GM18907 (cell line): ENCODE measurements around the gene SPRING1.
A peak's percentile ranks its signal among the peaks of the same experiment; 100 is the strongest.
"Not testable (repeated sequence)": the region's sequence is repeated elsewhere in the genome, so short reads cannot be mapped to it uniquely, and the experiment has no call there.

ENCODE experiments used
- ATAC-seq: cut with Tn5 transposase; IDR thresholded peaks from one replicate; pipeline ENCODE4 v1.9.1; 2021; ENCODE audit warnings: mild to moderate bottlenecking, moderate library complexity; ENCODE audit not compliant: unreplicated experiment

SPRING1 gene

GRCh38 chr12:116737774-116738657, at the start of gene SPRING1, which contains the start of gene RNFT2:
TSS of gene SPRING1 (minus strand) at chr12:116738069. CDS start at chr12:116737900, 169 bp downstream.
TSS of gene RNFT2 (plus strand) at chr12:116738315. CDS start at chr12:116740498, 2,183 bp downstream.
- ATAC-seq, result peak; percentile 97

GRCh38 chr12:116784238-116784612, 46.4 kb upstream of the SPRING1 start:
- no peak for ATAC-seq

- ATAC-seq, result no peak
Measured at GRCh38 chr12:116783525-116784237, 45.8 kb upstream of the SPRING1 start.

GRCh38 chr12:116780942-116781341, 43.1 kb upstream of the SPRING1 start:
- ATAC-seq, result no peak

GRCh38 chr12:116779597-116779996, 41.7 kb upstream of the SPRING1 start:
- ATAC-seq, result no peak

- no peak for ATAC-seq
Measured at GRCh38 chr12:116777245-116777644, 39.4 kb upstream of the SPRING1 start.

- no peak for ATAC-seq
Measured at GRCh38 chr12:116774020-116774419, 36.2 kb upstream of the SPRING1 start.

GRCh38 chr12:116773276-116773731, 35.4 kb upstream of the SPRING1 start:
- ATAC-seq, result no peak

- ATAC-seq, result no peak
Measured at GRCh38 chr12:116771651-116772050, 33.8 kb upstream of the SPRING1 start.

- no peak for ATAC-seq
Measured at GRCh38 chr12:116766746-116767145, 28.9 kb upstream of the SPRING1 start.

GRCh38 chr12:116766285-116766684, 28.4 kb upstream of the SPRING1 start:
- ATAC-seq, result no peak

GRCh38 chr12:116765271-116765670, 27.4 kb upstream of the SPRING1 start:
- ATAC-seq, result no peak

GRCh38 chr12:116761499-116761898, 23.6 kb upstream of the SPRING1 start:
- no peak for ATAC-seq

- no peak for ATAC-seq
Measured at GRCh38 chr12:116760622-116761020, 22.8 kb upstream of the SPRING1 start.

- no peak for ATAC-seq
Measured at GRCh38 chr12:116759783-116760621, 22.1 kb upstream of the SPRING1 start.

- not testable (repeated sequence) for ATAC-seq
Measured at GRCh38 chr12:116754783-116755182, 16.9 kb upstream of the SPRING1 start.

- ATAC-seq, result not testable (repeated sequence)
Measured at GRCh38 chr12:116754097-116754496, 16.2 kb upstream of the SPRING1 start.

- ATAC-seq, result no peak
Measured at GRCh38 chr12:116750298-116750697, 12.4 kb upstream of the SPRING1 start.

GRCh38 chr12:116749884-116750283, 12.0 kb upstream of the SPRING1 start:
- ATAC-seq, result no peak

GRCh38 chr12:116745554-116745953, 7.7 kb upstream of the SPRING1 start:
- no peak for ATAC-seq

GRCh38 chr12:116744766-116745165, 6.9 kb upstream of the SPRING1 start:
- ATAC-seq, result no peak
